ENCODE measurements around the gene GYPC.

Gene GYPC

DNA sequence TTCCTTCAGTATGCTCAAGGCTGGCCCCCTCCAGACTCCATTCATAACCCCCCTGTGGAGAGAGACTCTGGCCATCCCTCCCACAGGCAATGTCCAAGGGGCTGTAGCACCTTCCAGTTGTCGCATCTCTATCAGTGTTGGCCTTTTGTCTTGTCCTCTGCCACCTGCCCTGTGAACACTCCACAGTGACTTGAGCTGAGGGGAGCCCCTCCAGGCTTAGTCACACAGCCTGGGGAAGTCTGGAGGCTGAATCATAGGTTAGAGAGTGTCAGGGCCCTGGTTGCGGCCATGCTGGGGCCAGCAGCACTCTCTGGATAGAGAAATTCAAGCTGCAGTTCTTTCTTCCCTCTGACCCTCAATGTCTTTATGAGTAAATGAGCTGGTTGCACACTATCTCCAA lies 64.7 kb downstream of the GYPC start:
- intact Hi-C loops (cut with DNase I) = no loop called here
- DNase-seq = no peak

GRCh38 chr2:126722081-126722480 lies 66.1 kb downstream of the GYPC start:
- intact Hi-C loops (cut with DNase I) = no loop called here
- no peak for DNase-seq

GRCh38 chr2:126722546-126722945 lies 66.6 kb downstream of the GYPC start:
- DNase-seq = no peak
- intact Hi-C loops (cut with DNase I) = no loop called here

DNA sequence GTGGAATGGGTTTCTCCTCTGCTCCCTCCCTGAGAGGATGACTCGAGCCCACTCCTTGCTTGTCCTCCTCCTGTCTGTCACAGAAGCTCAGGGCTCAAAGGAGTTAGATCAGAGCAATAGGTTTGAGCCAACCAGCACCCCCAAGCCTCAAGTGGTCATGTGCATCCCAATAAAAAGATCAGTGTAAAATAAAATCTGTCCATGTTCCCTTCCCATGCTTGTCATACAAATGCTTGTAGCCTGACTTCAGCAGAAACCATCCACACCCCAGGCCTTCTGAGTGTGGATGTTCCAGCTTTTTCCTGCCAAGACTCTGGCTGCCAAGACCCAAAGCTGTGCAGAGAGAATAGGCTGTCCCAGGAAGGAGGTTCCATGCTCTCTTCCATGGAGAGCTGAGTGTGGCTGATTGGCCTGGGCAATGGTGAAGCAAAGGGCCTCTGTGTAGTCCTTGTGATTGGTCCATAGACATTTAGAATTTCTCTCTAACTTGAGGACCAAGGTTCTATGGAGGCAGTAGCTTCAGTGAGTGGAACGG lies 67.4 kb downstream of the GYPC start:
- intact Hi-C loops (cut with DNase I) = no loop called here
- DNase-seq = no peak

DNA sequence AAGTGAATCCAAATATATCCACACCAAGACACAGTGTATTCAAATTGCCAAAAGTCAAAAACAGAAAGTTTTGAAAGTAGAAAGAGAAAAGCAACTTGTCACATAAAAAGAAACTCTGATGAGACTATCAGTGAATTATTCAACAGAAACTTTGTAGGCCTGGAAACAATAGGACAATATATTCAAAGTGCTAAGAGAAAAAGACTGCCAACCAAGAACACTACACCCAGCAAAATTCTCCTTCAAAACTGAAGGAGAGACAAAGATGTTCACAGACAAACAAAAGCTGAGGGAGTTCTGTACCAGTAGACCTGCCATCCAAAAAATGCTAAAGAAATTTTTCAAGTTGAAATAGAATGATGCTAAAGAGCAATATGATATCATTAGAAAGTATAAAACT lies 69.6 kb downstream of the GYPC start:
- no peak for DNase-seq
- intact Hi-C loops (cut with DNase I) = no loop called here

GRCh38 chr2:126729896-126730295 lies 73.9 kb downstream of the GYPC start:
- DNase-seq = no peak
- intact Hi-C loops (cut with DNase I) = no loop called here

- intact Hi-C loops (cut with DNase I) = no loop called here
- DNase-seq = peak in 1 of 10 donors; percentile 24
Observed at GRCh38 chr2:126730655-126731054, 74.7 kb downstream of the GYPC start.

- peak in 1 of 10 donors; percentile 24 for DNase-seq
- intact Hi-C loops (cut with DNase I) = no loop called here
Observed at GRCh38 chr2:126731353-126731752, 75.4 kb downstream of the GYPC start.

GRCh38 chr2:126732682-126733245 lies 76.8 kb downstream of the GYPC start:
- DNase-seq = peak in 1 of 10 donors; percentile 55
- intact Hi-C loops (cut with DNase I) = no loop called here

GRCh38 chr2:126733795-126734194 lies 77.8 kb downstream of the GYPC start:
- intact Hi-C loops (cut with DNase I) = no loop called here

DNA sequence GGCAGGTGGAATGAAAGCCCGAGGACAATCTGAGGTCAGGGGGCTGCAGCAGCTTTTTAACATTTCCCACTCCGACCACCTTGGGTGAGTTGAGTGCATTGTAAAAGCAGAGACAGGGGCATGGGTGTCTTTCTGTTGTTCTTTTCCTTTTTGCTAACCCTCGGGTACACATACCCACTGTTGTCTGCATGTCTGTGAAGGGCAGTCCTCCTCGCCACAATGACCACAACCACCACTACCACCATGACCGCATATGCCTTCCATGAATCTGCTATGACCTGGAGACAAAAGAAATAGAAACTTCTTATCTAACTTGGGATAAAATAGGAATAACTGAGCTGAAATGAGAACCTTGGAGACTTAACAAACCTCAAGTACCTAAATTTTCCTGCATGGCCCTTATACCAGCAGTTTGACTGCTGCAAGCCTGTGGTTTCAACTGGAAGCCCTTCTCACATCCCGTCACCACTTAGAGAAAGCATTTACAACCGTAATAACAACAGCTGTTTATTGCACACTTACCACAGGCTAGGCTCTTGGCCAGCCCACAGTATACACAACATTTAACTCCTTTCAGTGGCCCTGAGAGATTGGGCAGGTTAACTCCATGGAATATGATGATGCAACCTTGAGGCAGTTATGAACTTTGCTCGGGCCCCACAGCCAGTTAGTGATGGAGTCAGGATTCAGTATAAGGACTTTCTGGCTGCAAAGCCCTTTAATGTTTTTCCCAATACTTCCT lies 80.3 kb downstream of the GYPC start:
- peak in 1 of 10 donors; percentile 28 for DNase-seq
- intact Hi-C loops (cut with DNase I) = no loop called here

More at GRCh38 chr2:126733795-126734194, 77.8 kb downstream of the GYPC start:
- DNase-seq = no peak

DNA sequence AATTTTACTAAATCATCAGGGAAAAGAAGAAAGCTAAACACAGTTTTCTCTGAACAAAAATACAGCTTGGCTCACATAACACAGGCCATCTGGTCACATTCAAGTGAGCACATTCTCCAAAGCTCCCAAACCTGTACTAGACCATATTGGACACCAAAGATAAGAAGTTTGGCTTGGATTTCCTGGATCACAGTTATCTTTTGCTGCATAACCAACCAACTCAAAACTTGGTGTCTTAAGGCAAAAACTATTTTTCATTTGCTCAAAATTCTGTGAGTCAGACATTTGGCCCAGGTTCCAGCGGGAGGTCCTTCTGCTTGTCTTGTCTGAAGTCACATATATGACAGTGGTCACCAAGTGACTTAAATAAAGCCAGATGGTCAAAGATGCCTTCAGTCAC lies 83.2 kb downstream of the GYPC start:
- intact Hi-C loops (cut with DNase I) = no loop called here
- no peak for DNase-seq

- intact Hi-C loops (cut with DNase I) = no loop called here
- DNase-seq = no peak
Observed at GRCh38 chr2:126744640-126745039, 88.7 kb downstream of the GYPC start.

All from posterior cingulate gyrus (tissue), 11 donors.